GM23338 (cell line): ENCODE measurements around the gene ESYT1.

Experiments used
- CREB1 ChIP-seq: fragments of 250-450 bp; sonication (Bioruptor Pico); IDR thresholded peaks from 2 replicates; pipeline ENCODE4 v1.5.0; 2020; ENCODE audit warnings: low read depth, mild to moderate bottlenecking, moderate library complexity
- ETS1 ChIP-seq: IDR thresholded peaks from 2 replicates; pipeline ENCODE4 v1.6.1; 2016; ENCODE audit warnings: antibody characterized with exemption
- EZH2 ChIP-seq: fragments of 200-600 bp; sonication (generic); IDR thresholded peaks from one replicate; pipeline ENCODE4 v1.8.0; 2017; ENCODE audit warnings: antibody characterized with exemption, mild to moderate bottlenecking, low read depth; ENCODE audit not compliant: unreplicated experiment
- EZH2phosphoT487 ChIP-seq: fragments of 200-600 bp; sonication (generic); IDR thresholded peaks from one replicate; pipeline ENCODE4 v1.8.1; 2018; ENCODE audit warnings: antibody characterized with exemption; ENCODE audit not compliant: unreplicated experiment
- JUNB ChIP-seq: IDR thresholded peaks from one replicate; pipeline ENCODE4 v1.6.1; 2016; ENCODE audit warnings: antibody characterized with exemption; ENCODE audit not compliant: unreplicated experiment
- NANOG ChIP-seq: IDR thresholded peaks from 2 replicates; pipeline ENCODE4 v1.6.1; 2016; ENCODE audit warnings: antibody characterized with exemption, borderline replicate concordance
- POLR2AphosphoS5 ChIP-seq: IDR thresholded peaks from 2 replicates; pipeline ENCODE4 v1.6.1; 2016; ENCODE audit warnings: antibody characterized with exemption, low read depth
- REST ChIP-seq: IDR thresholded peaks from one replicate; pipeline ENCODE4 v1.6.1; 2018; ENCODE audit warnings: antibody characterized with exemption; ENCODE audit not compliant: unreplicated experiment
- ZNF114 ChIP-seq: fragments of 250-450 bp; sonication (Bioruptor Pico); IDR thresholded peaks from 2 replicates; pipeline ENCODE4 v1.5.0; 2020; ENCODE audit warnings: mild to moderate bottlenecking, moderate library complexity
- ZNF331 ChIP-seq: fragments of 250-450 bp; sonication (Bioruptor Pico); IDR thresholded peaks from 2 replicates; pipeline ENCODE4 v1.5.0; 2020; ENCODE audit warnings: low read depth, mild to moderate bottlenecking, moderate library complexity
- TF ChIP-seq, protein P1 (sequence below), 2 experiments: fragments of 200-600 bp in 1 of 2; sonication (generic) in 1 of 2; conservative IDR thresholded peaks; 2 replicates each; pipeline versions ENCODE4 v1.5.1 to v1.6.1; 2016 to 2017; ENCODE audit warnings: antibody characterized with exemption in 2 of 2, low read depth in 2 of 2, mild to moderate bottlenecking in 2 of 2, moderate library complexity in 1 of 2
- TF ChIP-seq, protein P2 (sequence below): fragments of 250-450 bp; sonication (Bioruptor Pico); IDR thresholded peaks from 2 replicates; pipeline ENCODE4 v1.5.0; 2020; ENCODE audit warnings: mild to moderate bottlenecking, moderate library complexity

GRCh38 chr12:56098592-56098991 lies 29.5 kb upstream of the ESYT1 start:
- TF ChIP-seq EZH2 (no peak), REST (no peak), POLR2AphosphoS5 (no peak), EZH2phosphoT487 (no peak), ZNF114 (CRISPR knock-in tag) (no peak), JUNB (no peak), NANOG (no peak), CREB1 (no peak), ZNF331 (no peak), ETS1 (no peak)
- TF ChIP-seq, protein P1, sequence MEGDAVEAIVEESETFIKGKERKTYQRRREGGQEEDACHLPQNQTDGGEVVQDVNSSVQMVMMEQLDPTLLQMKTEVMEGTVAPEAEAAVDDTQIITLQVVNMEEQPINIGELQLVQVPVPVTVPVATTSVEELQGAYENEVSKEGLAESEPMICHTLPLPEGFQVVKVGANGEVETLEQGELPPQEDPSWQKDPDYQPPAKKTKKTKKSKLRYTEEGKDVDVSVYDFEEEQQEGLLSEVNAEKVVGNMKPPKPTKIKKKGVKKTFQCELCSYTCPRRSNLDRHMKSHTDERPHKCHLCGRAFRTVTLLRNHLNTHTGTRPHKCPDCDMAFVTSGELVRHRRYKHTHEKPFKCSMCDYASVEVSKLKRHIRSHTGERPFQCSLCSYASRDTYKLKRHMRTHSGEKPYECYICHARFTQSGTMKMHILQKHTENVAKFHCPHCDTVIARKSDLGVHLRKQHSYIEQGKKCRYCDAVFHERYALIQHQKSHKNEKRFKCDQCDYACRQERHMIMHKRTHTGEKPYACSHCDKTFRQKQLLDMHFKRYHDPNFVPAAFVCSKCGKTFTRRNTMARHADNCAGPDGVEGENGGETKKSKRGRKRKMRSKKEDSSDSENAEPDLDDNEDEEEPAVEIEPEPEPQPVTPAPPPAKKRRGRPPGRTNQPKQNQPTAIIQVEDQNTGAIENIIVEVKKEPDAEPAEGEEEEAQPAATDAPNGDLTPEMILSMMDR (conservative IDR thresholded peaks at IDR 0.05; ENCODE audit: low read depth in 2 of 2) = no peak
- TF ChIP-seq, protein P2, sequence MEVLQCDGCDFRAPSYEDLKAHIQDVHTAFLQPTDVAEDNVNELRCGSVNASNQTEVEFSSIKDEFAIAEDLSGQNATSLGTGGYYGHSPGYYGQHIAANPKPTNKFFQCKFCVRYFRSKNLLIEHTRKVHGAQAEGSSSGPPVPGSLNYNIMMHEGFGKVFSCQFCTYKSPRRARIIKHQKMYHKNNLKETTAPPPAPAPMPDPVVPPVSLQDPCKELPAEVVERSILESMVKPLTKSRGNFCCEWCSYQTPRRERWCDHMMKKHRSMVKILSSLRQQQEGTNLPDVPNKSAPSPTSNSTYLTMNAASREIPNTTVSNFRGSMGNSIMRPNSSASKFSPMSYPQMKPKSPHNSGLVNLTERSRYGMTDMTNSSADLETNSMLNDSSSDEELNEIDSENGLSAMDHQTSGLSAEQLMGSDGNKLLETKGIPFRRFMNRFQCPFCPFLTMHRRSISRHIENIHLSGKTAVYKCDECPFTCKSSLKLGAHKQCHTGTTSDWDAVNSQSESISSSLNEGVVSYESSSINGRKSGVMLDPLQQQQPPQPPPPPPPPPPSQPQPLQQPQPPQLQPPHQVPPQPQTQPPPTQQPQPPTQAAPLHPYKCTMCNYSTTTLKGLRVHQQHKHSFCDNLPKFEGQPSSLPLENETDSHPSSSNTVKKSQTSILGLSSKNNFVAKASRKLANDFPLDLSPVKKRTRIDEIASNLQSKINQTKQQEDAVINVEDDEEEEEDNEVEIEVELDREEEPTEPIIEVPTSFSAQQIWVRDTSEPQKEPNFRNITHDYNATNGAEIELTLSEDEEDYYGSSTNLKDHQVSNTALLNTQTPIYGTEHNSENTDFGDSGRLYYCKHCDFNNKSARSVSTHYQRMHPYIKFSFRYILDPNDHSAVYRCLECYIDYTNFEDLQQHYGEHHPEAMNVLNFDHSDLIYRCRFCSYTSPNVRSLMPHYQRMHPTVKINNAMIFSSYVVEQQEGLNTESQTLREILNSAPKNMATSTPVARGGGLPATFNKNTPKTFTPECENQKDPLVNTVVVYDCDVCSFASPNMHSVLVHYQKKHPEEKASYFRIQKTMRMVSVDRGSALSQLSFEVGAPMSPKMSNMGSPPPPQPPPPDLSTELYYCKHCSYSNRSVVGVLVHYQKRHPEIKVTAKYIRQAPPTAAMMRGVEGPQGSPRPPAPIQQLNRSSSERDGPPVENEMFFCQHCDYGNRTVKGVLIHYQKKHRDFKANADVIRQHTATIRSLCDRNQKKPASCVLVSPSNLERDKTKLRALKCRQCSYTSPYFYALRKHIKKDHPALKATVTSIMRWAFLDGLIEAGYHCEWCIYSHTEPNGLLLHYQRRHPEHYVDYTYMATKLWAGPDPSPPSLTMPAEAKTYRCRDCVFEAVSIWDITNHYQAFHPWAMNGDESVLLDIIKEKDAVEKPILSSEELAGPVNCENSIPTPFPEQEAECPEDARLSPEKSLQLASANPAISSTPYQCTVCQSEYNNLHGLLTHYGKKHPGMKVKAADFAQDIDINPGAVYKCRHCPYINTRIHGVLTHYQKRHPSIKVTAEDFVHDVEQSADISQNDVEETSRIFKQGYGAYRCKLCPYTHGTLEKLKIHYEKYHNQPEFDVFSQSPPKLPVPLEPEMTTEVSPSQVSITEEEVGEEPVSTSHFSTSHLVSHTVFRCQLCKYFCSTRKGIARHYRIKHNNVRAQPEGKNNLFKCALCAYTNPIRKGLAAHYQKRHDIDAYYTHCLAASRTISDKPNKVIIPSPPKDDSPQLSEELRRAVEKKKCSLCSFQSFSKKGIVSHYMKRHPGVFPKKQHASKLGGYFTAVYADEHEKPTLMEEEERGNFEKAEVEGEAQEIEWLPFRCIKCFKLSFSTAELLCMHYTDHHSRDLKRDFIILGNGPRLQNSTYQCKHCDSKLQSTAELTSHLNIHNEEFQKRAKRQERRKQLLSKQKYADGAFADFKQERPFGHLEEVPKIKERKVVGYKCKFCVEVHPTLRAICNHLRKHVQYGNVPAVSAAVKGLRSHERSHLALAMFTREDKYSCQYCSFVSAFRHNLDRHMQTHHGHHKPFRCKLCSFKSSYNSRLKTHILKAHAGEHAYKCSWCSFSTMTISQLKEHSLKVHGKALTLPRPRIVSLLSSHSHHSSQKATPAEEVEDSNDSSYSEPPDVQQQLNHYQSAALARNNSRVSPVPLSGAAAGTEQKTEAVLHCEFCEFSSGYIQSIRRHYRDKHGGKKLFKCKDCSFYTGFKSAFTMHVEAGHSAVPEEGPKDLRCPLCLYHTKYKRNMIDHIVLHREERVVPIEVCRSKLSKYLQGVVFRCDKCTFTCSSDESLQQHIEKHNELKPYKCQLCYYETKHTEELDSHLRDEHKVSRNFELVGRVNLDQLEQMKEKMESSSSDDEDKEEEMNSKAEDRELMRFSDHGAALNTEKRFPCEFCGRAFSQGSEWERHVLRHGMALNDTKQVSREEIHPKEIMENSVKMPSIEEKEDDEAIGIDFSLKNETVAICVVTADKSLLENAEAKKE (CRISPR knock-in tag) = no peak
